A549 (cell line): Measurements from ENCODE around the gene DCLK2. TPM values are rescaled to one million over a fixed set of nuclear protein-coding genes. Genes with fewer than 3 reads are reported as not detected.

Experiments used
- ATAC-seq, 2 experiments: fragments of 200-7000 bp in 1 of 2; fragments of >200 bp in 1 of 2; cut with Nextera tagmentation in 1 of 2; cut with Tn5 transposase in 1 of 2; 3 replicates each; pipeline versions ENCODE4 v1.8.0 to v1.9.1; 2018 to 2020; ENCODE audit warnings: mild to moderate bottlenecking in 1 of 2, moderate library complexity in 1 of 2
- CTCF ChIA-PET: fragments of 300-600 bp; sonication (Branson Sonifier 250); formaldehyde crosslinking; extraction: SDS; loops from one replicate; lab custom pipeline; 2021; ENCODE audit warnings: antibody characterized with exemption, inconsistent platforms; lab: Yijun Ruan, JAX
- POLR2A ChIA-PET: fragments of 350-600 bp; formaldehyde crosslinking; extraction: SDS; loops from one replicate; lab custom pipeline; 2021; ENCODE audit warnings: antibody characterized with exemption, inconsistent platforms; lab: Yijun Ruan, JAX
- DNase-seq, 2 experiments: peaks; one replicate each; pipeline versions ENCODE4 v3.0.0 to v3.0.0-alpha.2; 2011 to 2016; ENCODE audit warnings: low read depth in 1 of 2, low spot score in 1 of 2
- FAIRE-seq: peaks from 2 replicates; lab custom pipeline; 2011; peaks lifted over from hg19 to GRCh38; lab: Jason Lieb, UNC
- H3K27ac ChIP-seq, 2 experiments: fragments of >200 bp; sonication (Bioruptor Twin); formaldehyde crosslinking; 3 replicates each; pipeline ENCODE4 v1.5.1; 2016 to 2017
- H3K4me1 ChIP-seq: fragments of >200 bp; sonication (Bioruptor Twin); formaldehyde crosslinking; 3 replicates; pipeline ENCODE4 v1.6.1; 2016
- H3K4me2 ChIP-seq: fragments of >200 bp; sonication (Bioruptor Twin); formaldehyde crosslinking; 3 replicates; pipeline ENCODE4 v1.6.1; 2016
- H3K4me3 ChIP-seq: fragments of >200 bp; sonication (Bioruptor Twin); formaldehyde crosslinking; 3 replicates; pipeline ENCODE4 v1.5.1; 2016
- H3K9me3 ChIP-seq: fragments of >200 bp; sonication (Bioruptor Twin); formaldehyde crosslinking; 3 replicates; pipeline ENCODE4 v1.6.1; 2016
- ATOH8 ChIP-seq: fragments of 250-450 bp; sonication (Bioruptor Pico); IDR thresholded peaks from 2 replicates; pipeline ENCODE4 v1.5.0; 2020; ENCODE audit warnings: low read depth, mild to moderate bottlenecking, moderate library complexity
- BCL3 ChIP-seq: fragments of >200 bp; sonication (Bioruptor Twin); formaldehyde crosslinking; IDR thresholded peaks from 3 replicates; pipeline ENCODE4 v1.6.1; 2016
- CBX2 ChIP-seq: fragments of 200-600 bp; sonication (generic); IDR thresholded peaks from 2 replicates; pipeline ENCODE4 v1.6.1; 2016; ENCODE audit warnings: low read depth, mild to moderate bottlenecking, borderline replicate concordance
- CBX8 ChIP-seq: fragments of 200-600 bp; sonication (generic); IDR thresholded peaks from 2 replicates; pipeline ENCODE4 v1.6.1; 2016
- CEBPB ChIP-seq, 2 experiments: fragments of >200 bp in 1 of 2; sonication (Bioruptor Twin) in 1 of 2; formaldehyde crosslinking in 1 of 2; IDR thresholded peaks; 2 replicates each; pipeline ENCODE4 v1.6.1; 2012 to 2016
- CHD4 ChIP-seq: fragments of 200-600 bp; sonication (generic); IDR thresholded peaks from 2 replicates; pipeline ENCODE4 v1.6.1; 2016; ENCODE audit warnings: antibody characterized with exemption, mild to moderate bottlenecking, borderline replicate concordance
- EHF ChIP-seq: fragments of 250-450 bp; sonication (Bioruptor Pico); IDR thresholded peaks from 2 replicates; pipeline ENCODE4 v1.5.0; 2020; ENCODE audit warnings: mild to moderate bottlenecking
- EHMT2 ChIP-seq: fragments of 200-600 bp; sonication (generic); IDR thresholded peaks from 2 replicates; pipeline ENCODE4 v1.6.1; 2016; ENCODE audit warnings: antibody characterized with exemption, low read depth, mild to moderate bottlenecking, moderate library complexity
- ESRRA ChIP-seq: fragments of 150-350 bp; IDR thresholded peaks from 2 replicates; pipeline ENCODE4 v1.6.1; 2014; ENCODE audit warnings: mild to moderate bottlenecking, low read length, borderline replicate concordance
- HDAC2 ChIP-seq: fragments of 200-600 bp; sonication (generic); IDR thresholded peaks from 2 replicates; pipeline ENCODE4 v1.6.1; 2016
- HES2 ChIP-seq: fragments of >200 bp; sonication (Bioruptor Twin); formaldehyde crosslinking; IDR thresholded peaks from 2 replicates; pipeline ENCODE4 v1.6.1; 2016
- HEYL ChIP-seq: fragments of 250-450 bp; sonication (Bioruptor Pico); IDR thresholded peaks from 2 replicates; pipeline ENCODE4 v1.8.0; 2021; ENCODE audit warnings: mild to moderate bottlenecking, moderate library complexity
- JUNB ChIP-seq: fragments of >200 bp; sonication (Bioruptor Twin); formaldehyde crosslinking; IDR thresholded peaks from 2 replicates; pipeline ENCODE4 v1.6.1; 2016
- KDM1A ChIP-seq: fragments of 200-600 bp; sonication (generic); IDR thresholded peaks from 2 replicates; pipeline ENCODE4 v1.6.1; 2016; ENCODE audit warnings: low read depth, mild to moderate bottlenecking
- MAFK ChIP-seq: fragments of 450-650 bp; IDR thresholded peaks from 2 replicates; pipeline ENCODE4 v1.6.1; 2014; ENCODE audit not compliant: partially characterized antibody
- MYC ChIP-seq: IDR thresholded peaks from 2 replicates; pipeline ENCODE4 v1.6.1; 2012; ENCODE audit warnings: mild to moderate bottlenecking, inconsistent platforms, low read length, improper control_type of control experiment, borderline replicate concordance
- POLR2A ChIP-seq: IDR thresholded peaks from 2 replicates; pipeline ENCODE4 v1.6.1; 2012; ENCODE audit warnings: mild to moderate bottlenecking, low read length
- POLR2AphosphoS2 ChIP-seq: conservative IDR thresholded peaks from 2 replicates; pipeline ENCODE4 v1.6.1; 2012; ENCODE audit warnings: low read length, improper control_type of control experiment, inconsistent platforms
- RAD21 ChIP-seq, 2 experiments: fragments of >200 bp in 1 of 2; sonication (Bioruptor Twin) in 1 of 2; formaldehyde crosslinking in 1 of 2; IDR thresholded peaks in 1 of 2; conservative IDR thresholded peaks in 1 of 2; 2 replicates in 1 of 2; 3 replicates in 1 of 2; pipeline ENCODE4 v1.6.1; 2012 to 2018; ENCODE audit warnings: inconsistent platforms in 1 of 2
- RARB ChIP-seq: fragments of 250-450 bp; sonication (Bioruptor Pico); IDR thresholded peaks from 2 replicates; pipeline ENCODE4 v1.8.0; 2021; ENCODE audit warnings: mild to moderate bottlenecking, moderate library complexity
- RCOR1 ChIP-seq: fragments of 150-350 bp; IDR thresholded peaks from 2 replicates; pipeline ENCODE4 v1.6.1; 2014; ENCODE audit warnings: antibody characterized with exemption, low read length, low read depth
- RFX5 ChIP-seq: fragments of 450-650 bp; IDR thresholded peaks from 2 replicates; pipeline ENCODE4 v1.7.1; 2014; ENCODE audit warnings: antibody characterized with exemption, mild to moderate bottlenecking, moderate library complexity
- RNF2 ChIP-seq: fragments of 200-600 bp; sonication (generic); IDR thresholded peaks from 2 replicates; pipeline ENCODE4 v1.6.1; 2016; ENCODE audit warnings: low read depth, mild to moderate bottlenecking, antibody characterized with exemption, moderate library complexity, borderline replicate concordance
- SMC3 ChIP-seq: fragments of >200 bp; sonication (Bioruptor Twin); formaldehyde crosslinking; IDR thresholded peaks from 3 replicates; pipeline ENCODE4 v1.6.1; 2018; ENCODE audit warnings: inconsistent platforms
- SREBF2 ChIP-seq: fragments of 450-650 bp; IDR thresholded peaks from 2 replicates; pipeline ENCODE4 v1.6.1; 2014; ENCODE audit warnings: mild to moderate bottlenecking, moderate library complexity
- USF2 ChIP-seq: fragments of 450-650 bp; IDR thresholded peaks from 2 replicates; pipeline ENCODE4 v1.6.1; 2014; ENCODE audit warnings: antibody characterized with exemption
- ZC3H11A ChIP-seq: fragments of 450-650 bp; IDR thresholded peaks from 2 replicates; pipeline ENCODE4 v1.6.1; 2014; ENCODE audit warnings: antibody characterized with exemption, mild to moderate bottlenecking
- ZNF302 ChIP-seq: fragments of 250-450 bp; sonication (Bioruptor Pico); IDR thresholded peaks from 2 replicates; pipeline ENCODE4 v1.9.0; 2021; ENCODE audit warnings: inconsistent platforms, mild to moderate bottlenecking, moderate library complexity
- ZSCAN20 ChIP-seq: fragments of 250-450 bp; sonication (Bioruptor Pico); IDR thresholded peaks from 2 replicates; pipeline ENCODE4 v1.8.0; 2022; ENCODE audit warnings: mild to moderate bottlenecking, moderate library complexity
- WGBS: methylation state at CpG from one replicate; pipeline ENCODE4 v1.1.6; 2017; ENCODE audit errors: missing lambda C conversion rate; 5-methylcytosine and 5-hydroxymethylcytosine counted together
- polyA plus RNA-seq, 4 experiments: library from polyadenylated mRNA; depleted of rRNA in 3 of 4; stranded (reverse); fragments of >200 nt; fragmentation: RNase III in 1 of 4; extraction: RNeasy Plus Mini Kit Qiagen cat#74134 plus additional on column Dnase treatment in 1 of 4; gene quantifications; 2 replicates in 3 of 4; 3 replicates in 1 of 4; pipeline ENCODE4 v1.2.3, GENCODE V29; 2011 to 2017

Gene DCLK2
- polyA plus RNA-seq, 2 of the 4 experiments (the other 2 are of a cell fraction), result 8.1 to 11.6 TPM

GRCh38 chr4:150199056-150199455 is 120.8 kb downstream of the DCLK2 start:
- CTCF ChIA-PET, result interaction anchor here (0.6 kb wide), 1 partner anchor 67 kb away, joined by 3 read pairs; no protein-coding TSS in a partner anchor
- no peak overlapping the region for H3K27ac ChIP-seq
- TF ChIP-seq USF2 (no peak), RAD21 (conservative IDR thresholded peaks at IDR 0.05 in 1 of 2, IDR thresholded peaks at IDR 0.05 in 1 of 2) (no peak), CHD4 (no peak), ESRRA (no peak), ZC3H11A (no peak), CBX8 (no peak), RARB (CRISPR knock-in tag) (no peak), BCL3 (no peak), SMC3 (no peak), KDM1A (no peak), CEBPB (IDR thresholded peaks at IDR 0.05) (no peak), SREBF2 (no peak), CBX2 (no peak), POLR2A (no peak), RFX5 (no peak), MAFK (no peak)
- TF ChIP-seq, all 56 proteins: peak for 0
- H3K9me3 ChIP-seq, result no peaks in the 10 kb centered on the region
- DNase-seq, result no peak
- H3K4me3 ChIP-seq, result no peak overlapping the region
- ATAC-seq, result no peak
- POLR2A ChIA-PET, result no interaction called here
- H3K4me1 ChIP-seq, result no peaks in the 10 kb centered on the region
- H3K4me2 ChIP-seq, result no peak overlapping the region
- FAIRE-seq, result no peak
- WGBS, result 58% methylated on average over 2 of the region's 2 CpGs

GRCh38 chr4:150205016-150205415 is 126.8 kb downstream of the DCLK2 start:
- H3K4me2 ChIP-seq, result no peak overlapping the region
- CTCF ChIA-PET, result interaction anchor here (0.8 to 1.6 kb wide), 2 partner anchors 8 to 13 kb away, joined by 3 to 4 read pairs; no protein-coding TSS in a partner anchor

GRCh38 chr4:150206265-150206664 is 128.0 kb downstream of the DCLK2 start:
- FAIRE-seq (no peak), ATAC-seq (no peak), DNase-seq (no peak)
- Histone ChIP-seq H3K27ac (no peak overlapping the region), H3K4me3 (no peak overlapping the region), H3K4me2 (no peak overlapping the region), H3K9me3 (no peaks in the 10 kb centered on the region), H3K4me1 (peaks cover 28% of the 10 kb centered on the region)
- ChIA-PET CTCF (interaction anchor here (1.6 to 5.0 kb wide), 2 partner anchors 9 to 194 kb away, joined by 3 to 29 read pairs; no protein-coding TSS in a partner anchor), POLR2A (no interaction called here)
- WGBS, result 88% methylated on average over 2 of the region's 2 CpGs
- TF ChIP-seq RCOR1 (no peak), RARB (CRISPR knock-in tag) (no peak), HEYL (CRISPR knock-in tag) (no peak), KDM1A (no peak), ZNF302 (no peak), HDAC2 (no peak), POLR2A (no peak), CHD4 (no peak), ZSCAN20 (CRISPR knock-in tag) (no peak), EHF (CRISPR knock-in tag) (no peak)

More at GRCh38 chr4:150205016-150205415, 126.8 kb downstream of the DCLK2 start:
- TF ChIP-seq EHMT2 (no peak), JUNB (no peak), CHD4 (no peak), RCOR1 (no peak), HDAC2 (no peak), POLR2AphosphoS2 (no peak), ZC3H11A (no peak), RNF2 (no peak), CBX8 (no peak), ATOH8 (no peak), HES2 (no peak), MYC (no peak)
- DNase-seq, result no peak
- no peak overlapping the region for H3K4me3 ChIP-seq
- H3K9me3 ChIP-seq, result no peaks in the 10 kb centered on the region
- H3K27ac ChIP-seq, result no peak overlapping the region
- POLR2A ChIA-PET, result no interaction called here
- H3K4me1 ChIP-seq, result peaks cover 19% of the 10 kb centered on the region; the same call in 2 of the 3 replicates
- WGBS, result 81% methylated on average over 1 of the region's 1 CpG
- no peak for ATAC-seq
- no peak for FAIRE-seq
